DND-41 (cell line): ENCODE data around the gene PACRG.

Source experiments
- EZH2 ChIP-seq: IDR thresholded peaks from 3 replicates; pipeline ENCODE4 v1.6.1; 2012; ENCODE audit warnings: borderline replicate concordance, low read depth, mild to moderate bottlenecking, moderate library complexity, low read length, inconsistent platforms; ENCODE audit not compliant: severe bottlenecking
- TF ChIP-seq, protein P1 (sequence below): IDR thresholded peaks from 2 replicates; pipeline ENCODE4 v1.5.1; 2012; ENCODE audit warnings: borderline replicate concordance, low read length, moderate library complexity, mild to moderate bottlenecking; ENCODE audit not compliant: poor library complexity, severe bottlenecking; ENCODE audit errors: extremely low read depth

DNA sequence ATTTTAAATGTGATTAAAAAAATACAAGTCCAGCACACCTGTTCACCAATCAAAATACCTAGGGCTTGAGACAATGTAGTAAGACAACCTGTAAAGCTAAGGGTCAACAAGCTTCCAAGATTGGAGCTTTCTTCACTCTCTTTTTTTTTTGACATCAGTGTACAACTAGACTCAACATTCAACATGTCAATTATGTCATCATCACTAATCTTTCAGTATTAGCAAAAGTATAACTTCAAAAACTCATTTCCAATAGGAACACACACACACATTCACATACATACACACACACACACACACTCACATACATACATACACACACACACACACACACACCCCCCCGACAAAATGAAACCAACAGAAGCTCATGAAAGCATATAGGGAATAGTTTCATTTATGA is 26.2 kb upstream of the PACRG start:
- TF ChIP-seq, protein P1, sequence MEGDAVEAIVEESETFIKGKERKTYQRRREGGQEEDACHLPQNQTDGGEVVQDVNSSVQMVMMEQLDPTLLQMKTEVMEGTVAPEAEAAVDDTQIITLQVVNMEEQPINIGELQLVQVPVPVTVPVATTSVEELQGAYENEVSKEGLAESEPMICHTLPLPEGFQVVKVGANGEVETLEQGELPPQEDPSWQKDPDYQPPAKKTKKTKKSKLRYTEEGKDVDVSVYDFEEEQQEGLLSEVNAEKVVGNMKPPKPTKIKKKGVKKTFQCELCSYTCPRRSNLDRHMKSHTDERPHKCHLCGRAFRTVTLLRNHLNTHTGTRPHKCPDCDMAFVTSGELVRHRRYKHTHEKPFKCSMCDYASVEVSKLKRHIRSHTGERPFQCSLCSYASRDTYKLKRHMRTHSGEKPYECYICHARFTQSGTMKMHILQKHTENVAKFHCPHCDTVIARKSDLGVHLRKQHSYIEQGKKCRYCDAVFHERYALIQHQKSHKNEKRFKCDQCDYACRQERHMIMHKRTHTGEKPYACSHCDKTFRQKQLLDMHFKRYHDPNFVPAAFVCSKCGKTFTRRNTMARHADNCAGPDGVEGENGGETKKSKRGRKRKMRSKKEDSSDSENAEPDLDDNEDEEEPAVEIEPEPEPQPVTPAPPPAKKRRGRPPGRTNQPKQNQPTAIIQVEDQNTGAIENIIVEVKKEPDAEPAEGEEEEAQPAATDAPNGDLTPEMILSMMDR, result no peak
- no peak for TF ChIP-seq EZH2
